Erythroblast (primary cell): ENCODE results near the gene RTKN2.

Experiments used
- GATA1 ChIP-seq: IDR thresholded peaks from 2 replicates; pipeline ENCODE4 v1.6.1; 2011; ENCODE audit warnings: low read depth, mild to moderate bottlenecking, control low read depth, low read length, moderate library complexity
- POLR2A ChIP-seq: IDR thresholded peaks from 2 replicates; pipeline ENCODE4 v1.6.1; 2011; ENCODE audit warnings: mild to moderate bottlenecking, low read length

GRCh38 chr10:62154231-62154630 is 114.4 kb downstream of the RTKN2 start:
- TF ChIP-seq POLR2A (no peak), GATA1 (no peak)
